GM19239 (cell line): ENCODE data around the gene LDB2.
"Not testable (repeated sequence)": the region's sequence is repeated elsewhere in the genome, so short reads cannot be mapped to it uniquely, and the experiment has no call there.

Experiments
- DNase-seq: peaks from one replicate; pipeline ENCODE4 v3.0.0; 2011; ENCODE audit warnings: low spot score; ENCODE audit not compliant: insufficient read length
- FAIRE-seq: peaks from 2 replicates; lab custom pipeline; 2011; peaks lifted over from hg19 to GRCh38; lab: Jason Lieb, UNC

LDB2 gene

DNA sequence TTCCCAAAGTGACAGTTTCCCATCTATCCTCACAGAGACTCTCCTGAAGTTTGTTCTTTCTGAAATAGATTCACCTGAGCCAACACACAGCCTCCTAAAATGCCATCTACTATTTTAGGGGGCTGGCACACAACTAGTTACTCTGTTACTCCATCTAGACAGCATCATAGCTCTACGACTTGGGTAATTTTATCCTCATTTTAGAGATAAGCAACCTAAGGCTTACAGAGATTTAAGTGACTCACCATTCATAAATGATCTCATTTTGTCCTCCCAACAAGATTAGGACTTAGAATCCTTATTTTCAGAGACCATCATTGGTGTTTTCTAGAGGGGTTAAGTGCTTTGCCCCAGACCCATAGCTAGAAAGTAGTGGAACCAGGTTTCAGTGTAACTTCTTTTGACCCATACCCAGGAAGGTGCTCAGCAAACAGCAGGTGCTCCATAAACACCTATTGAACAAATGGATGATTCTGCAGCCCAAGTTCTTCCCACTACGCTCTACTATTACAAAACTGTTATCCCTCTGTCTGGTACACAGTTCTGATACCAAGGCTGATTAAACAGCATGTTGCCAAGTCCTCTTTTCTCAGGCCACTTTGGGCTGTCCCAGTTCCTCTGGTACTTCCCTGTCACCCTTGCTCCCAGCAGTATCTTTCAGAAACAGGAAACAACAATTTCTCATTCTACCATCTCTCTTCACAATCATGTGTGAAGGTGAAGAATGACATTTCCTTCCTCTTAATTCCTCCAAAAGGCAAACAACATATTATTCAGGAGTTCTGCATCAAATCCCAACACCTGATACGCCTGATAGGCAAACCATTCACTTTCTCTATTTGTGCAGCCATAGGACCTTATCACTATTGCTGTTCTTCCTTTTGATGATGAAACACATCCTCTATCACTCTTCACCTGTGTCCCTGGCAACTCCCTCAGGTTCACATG is 367.5 kb downstream of the LDB2 start:
- no peak for DNase-seq
- no peak for FAIRE-seq

GRCh38 chr4:16524911-16525554 is 373.4 kb downstream of the LDB2 start:
- no peak for FAIRE-seq
- no peak for DNase-seq

DNA sequence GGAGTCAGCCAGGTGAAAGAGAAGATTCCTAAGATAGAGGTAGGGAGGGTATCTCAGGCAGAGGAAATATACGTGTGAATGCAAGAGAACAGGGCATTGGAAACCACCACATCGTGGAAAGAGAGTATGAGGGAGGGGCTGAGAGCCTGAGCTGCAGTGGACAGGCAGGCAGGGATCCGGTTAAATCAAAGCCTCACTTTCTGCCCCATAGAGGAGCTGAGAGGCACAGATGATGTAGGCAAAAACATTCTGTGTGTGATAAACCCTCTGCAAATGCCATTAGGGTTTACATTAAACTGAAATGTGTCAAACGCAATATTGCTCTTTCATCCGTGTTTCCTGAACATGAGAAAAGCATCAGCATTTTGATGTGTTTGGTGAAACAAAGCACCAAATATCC is 374.0 kb downstream of the LDB2 start:
- DNase-seq (no peak), FAIRE-seq (no peak)

DNA sequence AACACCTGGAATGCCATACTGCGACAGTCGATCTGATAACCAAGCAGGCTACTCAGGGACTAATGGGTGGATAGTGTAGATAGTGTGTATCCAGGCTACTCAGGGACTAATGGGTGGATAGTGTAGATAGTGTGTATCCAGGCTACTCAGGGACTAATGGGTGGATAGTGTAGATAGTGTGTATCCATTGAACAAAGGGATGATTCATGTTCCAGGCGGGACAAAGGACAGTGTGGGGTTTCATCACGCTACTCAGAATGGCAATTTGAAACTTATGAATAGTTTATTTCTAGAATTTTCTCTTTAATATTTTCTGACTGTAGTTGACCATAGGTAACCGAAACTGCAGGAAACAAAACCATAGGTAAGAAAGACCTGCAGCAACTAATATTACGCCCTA is 374.9 kb downstream of the LDB2 start:
- not testable (repeated sequence) for FAIRE-seq, DNase-seq

DNA sequence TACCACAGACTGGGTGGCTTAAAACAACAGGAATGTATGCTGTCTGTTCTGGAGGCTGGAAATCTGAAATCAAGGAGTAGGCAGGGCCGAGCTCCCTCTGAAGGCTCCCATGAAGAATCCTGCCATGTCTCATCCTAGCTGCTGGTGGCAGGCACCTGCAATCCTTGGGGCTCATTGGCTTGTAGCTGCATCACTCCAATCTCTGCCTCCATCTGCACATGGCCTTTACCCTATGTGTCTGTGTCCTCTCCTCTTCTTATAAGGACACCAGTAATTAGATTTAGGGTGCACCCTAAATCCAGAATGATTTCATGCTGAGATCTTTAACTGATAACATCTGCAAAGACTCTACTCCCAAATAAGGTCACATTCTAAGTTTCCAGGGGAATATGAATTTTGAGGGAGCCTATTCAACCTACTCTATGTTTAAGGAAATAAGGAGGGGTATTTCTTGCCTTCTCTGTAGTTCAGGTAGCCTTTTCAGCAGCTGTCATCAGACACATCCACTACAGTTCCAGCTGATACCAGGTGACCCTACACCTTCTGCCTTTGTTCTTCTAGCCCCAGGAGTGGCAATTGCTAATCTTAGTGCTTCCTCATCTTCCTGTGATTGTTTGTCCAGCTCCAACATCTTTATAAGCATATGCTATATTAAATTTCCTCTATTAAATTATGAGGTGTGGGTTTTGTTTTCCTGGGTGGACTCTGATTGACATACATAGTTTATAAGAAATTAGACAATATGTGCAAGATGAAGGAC is 377.1 kb downstream of the LDB2 start:
- DNase-seq (no peak), FAIRE-seq (no peak)

DNA sequence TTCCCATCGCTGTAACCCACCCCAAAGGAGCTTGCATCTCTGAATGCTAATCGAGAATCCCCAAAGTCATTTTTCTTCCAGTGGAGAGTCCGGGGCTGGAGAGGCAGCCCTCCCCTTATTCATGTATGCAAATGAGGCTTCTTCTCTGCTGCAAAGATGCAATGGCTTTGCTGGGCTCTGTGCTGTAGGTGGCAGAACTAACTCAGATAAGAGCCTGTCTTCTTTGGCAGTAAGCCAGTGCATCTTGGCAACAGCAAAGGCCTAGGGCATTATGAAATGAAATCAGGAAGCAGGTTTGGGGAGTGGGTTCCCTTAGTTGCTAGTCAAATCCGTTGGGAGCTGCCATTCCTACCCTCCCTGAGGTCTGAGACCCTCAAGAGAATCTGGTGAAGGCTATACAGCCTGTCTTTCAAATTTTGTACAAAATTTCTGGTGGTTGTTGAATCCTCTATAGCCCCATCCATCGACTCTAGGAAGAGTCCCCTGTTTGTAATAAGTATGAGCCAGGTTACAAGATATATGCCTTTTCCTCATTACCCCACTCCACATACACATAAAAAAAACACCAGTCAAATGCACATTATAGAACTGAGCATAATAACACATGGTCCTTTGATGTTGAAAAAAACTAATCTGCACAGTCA is 381.5 kb downstream of the LDB2 start:
- DNase-seq, result no peak

GRCh38 chr4:16513876-16514275 is 384.6 kb downstream of the LDB2 start:
- no peak for FAIRE-seq
- DNase-seq, result no peak

More for the DNA sequence above, 381.5 kb downstream of the LDB2 start:
- no peak for FAIRE-seq

DNA sequence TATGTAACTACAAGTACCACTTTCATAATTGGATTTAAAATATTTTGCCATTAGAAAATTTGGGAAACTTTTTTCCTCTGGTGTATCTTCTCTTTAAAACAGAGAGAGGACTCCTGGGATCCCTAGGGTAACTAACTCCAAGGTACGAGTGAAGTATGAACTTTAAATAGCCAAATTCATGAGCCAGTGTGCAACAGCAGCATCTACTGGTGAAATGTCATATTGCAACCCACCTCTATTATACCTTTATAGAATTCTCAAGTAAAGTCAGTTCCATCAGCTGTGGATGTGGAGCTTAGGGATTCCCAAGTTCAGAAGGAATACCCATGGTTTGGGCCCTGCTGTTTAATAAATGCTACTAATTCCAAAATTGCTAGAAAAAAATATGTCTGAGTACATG is 389.5 kb downstream of the LDB2 start:
- FAIRE-seq, result no peak
- DNase-seq, result no peak

GRCh38 chr4:16505726-16506125 is 392.7 kb downstream of the LDB2 start:
- DNase-seq (no peak), FAIRE-seq (no peak)

GRCh38 chr4:16505267-16505666 is 393.2 kb downstream of the LDB2 start:
- FAIRE-seq, result no peak
- no peak for DNase-seq

DNA sequence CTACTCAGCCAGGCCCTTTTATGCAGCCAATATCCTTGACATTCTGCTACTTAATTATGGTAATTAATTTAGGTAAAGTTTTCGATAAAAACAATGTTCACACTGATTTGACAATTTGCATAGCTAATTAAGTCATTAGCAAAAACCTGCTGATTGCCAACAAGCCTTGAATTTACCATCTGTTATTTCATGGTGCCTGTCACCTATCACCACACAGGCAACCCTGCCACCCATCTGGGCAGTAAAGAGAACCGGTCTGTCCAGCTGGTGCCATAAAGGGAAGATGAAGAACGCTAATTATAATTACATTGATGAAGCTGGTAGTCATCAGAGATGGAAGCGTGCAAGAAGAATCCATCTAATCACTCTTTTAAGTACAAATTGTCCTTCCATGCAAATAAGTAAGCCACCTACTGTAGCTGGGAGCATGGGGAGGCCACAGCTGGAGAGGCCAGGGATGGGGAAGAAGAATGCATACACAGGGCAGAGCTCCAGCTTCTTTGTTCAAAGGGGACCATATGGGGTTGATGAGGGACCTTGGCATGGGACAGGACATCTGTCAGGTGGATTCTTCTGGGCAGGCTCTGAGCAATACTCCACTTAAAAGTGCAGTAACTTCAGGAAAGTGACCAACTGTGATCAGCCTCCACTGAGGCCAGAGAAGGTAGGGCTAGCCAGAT is 394.9 kb downstream of the LDB2 start:
- DNase-seq (no peak), FAIRE-seq (no peak)

GRCh38 chr4:16498978-16499377 is 399.5 kb downstream of the LDB2 start:
- no peak for DNase-seq
- FAIRE-seq, result no peak

DNA sequence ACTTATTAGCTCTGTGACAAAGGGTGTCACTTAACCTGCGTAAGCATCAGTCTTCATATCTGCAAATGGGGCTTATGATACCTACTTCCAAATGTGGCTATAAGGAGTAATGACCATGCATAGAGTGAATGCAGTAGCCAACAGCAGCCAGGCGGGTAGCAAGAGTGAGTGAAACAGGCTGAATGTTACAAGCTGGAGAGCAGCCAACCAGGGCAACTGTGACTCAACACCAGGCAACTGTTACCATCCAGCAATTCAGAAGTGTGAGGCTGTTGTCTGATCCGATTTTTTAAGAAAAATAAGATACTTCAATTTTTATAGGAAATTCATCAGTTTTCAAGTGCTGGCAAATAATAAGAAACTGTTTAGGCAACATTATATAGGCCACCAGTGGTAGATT is 401.9 kb downstream of the LDB2 start:
- no peak for DNase-seq
- FAIRE-seq, result no peak

DNA sequence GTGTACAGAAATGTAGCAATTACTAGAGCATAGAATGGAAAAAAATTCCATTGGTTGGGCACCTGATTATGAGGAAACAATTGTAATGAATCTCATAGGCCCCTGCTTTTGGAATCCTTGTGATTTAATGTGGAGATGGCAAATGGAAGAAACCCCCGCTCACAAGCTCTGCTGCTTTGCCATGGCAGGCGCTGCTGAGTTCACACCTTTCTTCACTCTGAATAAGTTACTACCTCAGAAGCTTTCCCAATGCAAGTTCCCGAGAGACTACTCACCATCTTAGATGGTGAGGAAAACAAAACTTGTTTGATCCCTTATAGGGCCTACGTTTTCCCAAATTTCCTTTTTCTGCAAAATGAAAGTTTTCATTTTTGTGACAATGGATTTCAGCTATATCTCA is 405.6 kb downstream of the LDB2 start:
- FAIRE-seq, result no peak
- DNase-seq, result no peak

DNA sequence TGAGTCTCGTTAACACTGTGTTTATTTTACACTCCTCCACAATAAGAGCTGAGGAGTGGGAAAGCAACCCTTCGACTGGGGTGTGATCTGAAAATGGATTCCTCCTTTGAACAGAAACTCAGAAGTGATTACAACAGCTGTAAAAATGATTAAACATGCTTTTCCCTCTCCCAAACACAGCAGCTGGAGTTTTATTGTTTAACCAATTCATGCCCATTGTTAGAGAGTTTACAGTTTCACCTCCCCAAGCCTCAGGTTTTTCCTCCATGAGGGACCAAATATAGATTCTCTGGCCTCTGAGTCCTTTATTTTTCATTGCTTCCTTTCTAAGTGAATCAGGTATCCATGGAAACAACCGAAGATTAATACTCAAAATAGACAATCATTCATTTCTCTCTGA is 409.2 kb downstream of the LDB2 start:
- no peak for FAIRE-seq

DNA sequence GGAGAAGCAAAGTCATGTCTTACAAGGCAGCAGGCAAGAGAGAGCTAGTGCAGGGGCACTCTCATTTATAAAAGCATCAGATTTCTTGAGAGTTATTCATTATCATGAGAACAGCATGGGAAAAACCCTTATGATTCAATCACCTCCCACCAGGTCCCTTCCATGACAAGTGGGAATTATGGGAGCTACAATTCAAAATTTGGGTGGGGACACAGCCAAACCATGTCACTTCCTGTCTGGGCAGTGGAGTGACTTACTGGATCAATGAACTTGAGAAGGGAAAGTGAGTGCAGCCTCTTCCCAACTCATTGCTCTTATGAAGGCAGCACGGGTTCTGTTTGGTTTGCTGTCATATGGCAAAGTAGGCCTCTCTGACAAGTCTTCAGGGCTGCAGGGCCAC is 410.4 kb downstream of the LDB2 start:
- no peak for DNase-seq
- no peak for FAIRE-seq

More for the DNA sequence above, 409.2 kb downstream of the LDB2 start:
- DNase-seq, result no peak

GRCh38 chr4:16484711-16485110 is 413.7 kb downstream of the LDB2 start:
- DNase-seq (no peak), FAIRE-seq (no peak)

- DNase-seq, result no peak
- FAIRE-seq, result no peak
Observed at GRCh38 chr4:16483540-16483939, 414.9 kb downstream of the LDB2 start.

- DNase-seq, result no peak
Observed at GRCh38 chr4:16480011-16480410, 418.4 kb downstream of the LDB2 start.

GRCh38 chr4:16472537-16472936 is 425.9 kb downstream of the LDB2 start:
- FAIRE-seq (no peak), DNase-seq (no peak)

More at GRCh38 chr4:16480011-16480410, 418.4 kb downstream of the LDB2 start:
- no peak for FAIRE-seq
